ENCODE results near the gene ARHGEF3.
"Not testable (repeated sequence)": the region's sequence is repeated elsewhere in the genome, so short reads cannot be mapped to it uniquely, and the experiment has no call there.

DNA sequence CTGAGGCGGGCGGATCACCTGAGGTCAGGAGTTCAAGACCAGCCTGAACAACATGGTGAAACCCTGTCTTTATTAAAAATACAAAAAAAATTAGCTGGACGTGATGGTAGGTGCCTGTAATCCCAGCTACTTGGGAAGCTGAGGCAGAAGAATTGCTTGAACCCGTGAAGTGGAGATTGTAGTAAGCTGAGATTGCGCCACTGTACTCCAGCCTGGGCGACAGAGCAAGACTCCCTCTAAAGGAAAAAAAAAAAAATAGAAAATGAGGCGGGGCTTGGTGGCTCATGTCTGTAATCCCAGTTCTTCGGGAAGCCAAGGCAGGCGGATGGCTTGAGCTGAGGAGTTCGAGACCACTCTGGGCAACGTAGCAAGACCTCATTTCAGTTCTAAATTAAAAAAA is 43.7 kb downstream of the ARHGEF3 start:
- not testable (repeated sequence) for TF ChIP-seq CTCF (IDR thresholded peaks at IDR 0.05); POLR2A (IDR thresholded peaks at IDR 0.05; ENCODE audit: low read depth)
